ENCODE results near the gene RSPH4A.
A peak's percentile ranks its signal among the peaks of the same experiment; 100 is the strongest.
"Not testable (repeated sequence)": the region's sequence is repeated elsewhere in the genome, so short reads cannot be mapped to it uniquely, and the experiment has no call there.

RSPH4A gene

DNA sequence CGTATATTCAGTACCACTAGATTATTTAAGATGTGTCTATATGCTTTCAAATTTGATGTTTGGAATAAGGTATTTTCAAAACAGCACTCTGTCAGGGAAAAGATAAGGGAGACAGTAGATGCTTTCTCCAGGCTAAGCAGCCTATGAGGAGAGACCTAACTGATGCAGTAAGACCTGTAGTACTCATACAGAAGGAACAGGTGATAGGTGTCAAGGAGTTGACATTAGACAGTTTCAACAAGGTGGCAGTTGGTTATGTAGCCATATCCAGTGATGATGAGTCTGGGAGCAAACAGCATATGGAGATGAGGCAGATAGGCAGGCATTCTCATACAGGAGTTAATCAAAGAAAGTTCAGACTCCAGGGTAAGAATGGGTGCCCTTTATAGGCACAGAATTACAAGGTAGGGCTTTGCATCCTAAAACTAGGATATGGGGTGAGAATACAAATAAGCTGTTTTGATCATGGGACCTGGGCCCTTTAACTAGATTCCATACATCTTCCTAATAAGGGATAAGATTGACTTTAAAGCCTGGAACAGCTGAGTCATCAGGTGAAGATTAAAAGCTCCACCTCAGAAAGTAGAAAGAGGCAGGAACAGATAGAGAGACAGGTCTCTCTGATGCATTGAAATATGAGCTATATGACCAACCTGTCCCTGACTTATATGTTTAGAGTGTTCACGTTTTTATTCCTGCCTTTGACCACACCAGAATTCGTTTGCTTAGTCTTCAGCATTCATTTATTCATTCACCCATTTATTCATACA lies 7.9 kb downstream of the RSPH4A start:
- DNase-seq (ENCODE audit: insufficient read length, low spot score) (no peak), FAIRE-seq (no peak)

GRCh38 chr6:116625872-116626271 lies 9.6 kb downstream of the RSPH4A start:
- DNase-seq (ENCODE audit: insufficient read length, low spot score) (no peak), FAIRE-seq (no peak)

GRCh38 chr6:116629563-116629981 lies 13.3 kb downstream of the RSPH4A start:
- DNase-seq (ENCODE audit: insufficient read length, low spot score) (no peak), FAIRE-seq (no peak)

- FAIRE-seq, result peak; percentile 82
- no peak for DNase-seq (ENCODE audit: insufficient read length, low spot score)
These were observed 15.2 kb downstream of the RSPH4A start for GRCh38 chr6:116631379-116631990.

GRCh38 chr6:116633685-116634084 lies 17.4 kb downstream of the RSPH4A start:
- DNase-seq (ENCODE audit: insufficient read length, low spot score) (no peak), FAIRE-seq (peak; percentile 35)

DNA sequence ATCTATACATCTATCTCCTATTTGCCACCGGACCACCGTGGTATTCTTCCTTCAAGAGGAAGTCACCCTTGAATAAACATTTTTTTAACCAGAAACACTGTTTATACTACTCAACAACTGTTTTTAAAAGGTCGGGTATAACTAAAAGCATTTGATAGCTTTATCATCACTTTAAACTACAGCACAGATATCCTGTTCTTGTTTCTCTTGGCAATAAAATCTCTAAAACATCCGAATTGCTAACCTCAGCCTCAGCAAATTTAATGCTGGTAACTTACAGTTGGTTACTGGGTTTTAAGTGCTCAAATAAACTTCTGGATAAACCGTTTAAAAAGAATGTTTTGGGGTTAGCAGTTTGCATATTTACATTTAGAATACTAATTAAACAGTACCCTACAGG lies 31.9 kb downstream of the RSPH4A start:
- FAIRE-seq (no peak), DNase-seq (ENCODE audit: insufficient read length, low spot score) (no peak)

DNA sequence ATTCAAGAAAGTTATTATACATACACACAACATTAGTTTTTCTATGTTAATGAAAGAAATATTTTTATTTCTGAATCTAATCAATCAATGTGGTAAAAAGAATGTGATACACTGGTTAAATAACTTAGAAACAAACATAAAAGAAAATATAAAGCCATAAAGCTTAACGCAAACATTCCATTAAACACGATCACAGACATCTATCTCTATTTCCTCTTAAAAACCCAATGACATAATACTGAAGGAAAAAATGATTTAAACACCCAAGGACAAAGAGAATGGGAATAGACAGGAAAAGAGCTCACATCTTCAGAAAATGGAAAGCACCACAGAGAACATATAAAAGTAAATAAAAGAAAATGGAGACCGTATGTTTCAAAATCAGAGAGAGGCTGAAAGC lies 32.9 kb downstream of the RSPH4A start:
- FAIRE-seq (no peak), DNase-seq (ENCODE audit: insufficient read length, low spot score) (no peak)

DNA sequence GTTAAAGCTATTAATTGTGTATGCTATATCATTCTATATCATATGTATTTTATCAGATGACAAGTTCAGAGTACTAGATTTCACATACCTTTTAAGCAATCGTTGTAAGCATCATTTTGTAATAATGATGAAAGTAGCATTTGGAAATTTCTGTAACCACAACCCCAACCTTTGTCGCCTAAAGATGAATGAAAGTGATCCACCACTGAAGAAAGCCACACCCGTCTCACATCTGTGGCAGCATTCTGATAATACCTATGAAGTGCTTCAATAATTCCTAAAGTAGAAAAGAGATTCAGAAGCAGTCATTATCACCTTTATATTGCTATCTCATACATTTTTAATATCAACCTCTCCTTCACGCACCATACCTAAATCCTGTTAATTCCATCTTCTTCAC lies 35.6 kb downstream of the RSPH4A start:
- DNase-seq (ENCODE audit: insufficient read length, low spot score) (no peak), FAIRE-seq (no peak)

DNA sequence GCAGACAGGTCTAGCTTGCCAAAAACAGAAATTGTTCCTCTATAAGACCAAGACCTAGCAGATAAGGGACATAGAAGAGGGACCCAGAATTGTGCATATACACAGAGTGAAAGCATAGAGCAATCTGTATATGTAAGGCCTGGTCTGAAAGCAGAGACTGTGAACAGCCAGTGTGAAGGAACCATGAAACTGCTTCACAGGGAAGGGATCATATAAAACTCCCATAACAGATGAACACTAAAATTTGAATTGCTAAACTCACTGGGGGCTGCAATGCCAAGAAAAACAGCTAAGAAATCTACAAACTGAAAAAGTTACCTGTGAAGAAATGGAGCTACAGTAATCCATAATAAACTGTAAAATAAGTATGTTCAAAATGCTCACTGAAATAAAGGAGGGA lies 45.3 kb downstream of the RSPH4A start:
- DNase-seq (ENCODE audit: insufficient read length, low spot score), result no peak
- peak; percentile 65 for FAIRE-seq

GRCh38 chr6:116662202-116662601 lies 45.9 kb downstream of the RSPH4A start:
- FAIRE-seq (peak; percentile 57), DNase-seq (ENCODE audit: insufficient read length, low spot score) (no peak)

DNA sequence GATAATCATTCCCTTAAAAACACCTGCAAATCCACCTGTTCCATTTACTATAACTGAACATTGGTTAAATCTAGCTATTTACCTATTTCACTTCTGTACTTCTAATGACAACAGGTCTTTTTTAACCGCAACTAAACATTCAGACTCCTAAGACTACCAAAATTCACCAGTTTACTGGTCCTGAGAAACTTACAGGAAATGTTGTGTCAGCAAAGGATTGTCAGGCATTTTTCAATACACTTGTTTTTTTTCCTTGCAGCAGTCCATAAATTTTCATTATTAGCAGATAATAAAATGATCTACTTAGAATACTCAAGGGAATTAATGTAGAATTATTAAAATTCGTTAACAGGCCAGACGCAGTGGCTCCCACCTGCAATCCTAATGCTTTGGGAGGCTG lies 47.0 kb downstream of the RSPH4A start:
- DNase-seq (ENCODE audit: insufficient read length, low spot score), result no peak
- FAIRE-seq, result no peak

DNA sequence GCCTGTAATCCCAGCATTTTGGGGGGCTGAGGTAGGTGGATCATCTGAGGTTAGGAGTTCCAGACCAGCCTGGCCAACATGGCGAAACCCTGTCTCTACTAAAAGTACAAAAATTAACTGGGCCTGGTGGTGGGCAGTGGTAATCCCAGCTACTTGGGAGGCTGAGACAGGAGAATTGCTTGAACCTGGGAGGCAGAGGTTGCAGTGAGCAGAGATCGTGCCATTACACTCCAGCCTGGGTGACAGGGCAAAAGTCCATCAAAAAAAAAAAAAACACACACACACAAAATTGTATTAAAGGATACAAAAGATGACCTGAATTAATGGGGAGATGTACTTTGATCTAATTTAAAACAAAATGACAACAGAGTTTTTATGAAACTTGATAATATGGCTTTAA lies 47.9 kb downstream of the RSPH4A start:
- DNase-seq (ENCODE audit: insufficient read length, low spot score); FAIRE-seq: not testable (repeated sequence)

GRCh38 chr6:116665464-116665863 lies 49.2 kb downstream of the RSPH4A start:
- DNase-seq (ENCODE audit: insufficient read length, low spot score) (no peak), FAIRE-seq (no peak)

DNA sequence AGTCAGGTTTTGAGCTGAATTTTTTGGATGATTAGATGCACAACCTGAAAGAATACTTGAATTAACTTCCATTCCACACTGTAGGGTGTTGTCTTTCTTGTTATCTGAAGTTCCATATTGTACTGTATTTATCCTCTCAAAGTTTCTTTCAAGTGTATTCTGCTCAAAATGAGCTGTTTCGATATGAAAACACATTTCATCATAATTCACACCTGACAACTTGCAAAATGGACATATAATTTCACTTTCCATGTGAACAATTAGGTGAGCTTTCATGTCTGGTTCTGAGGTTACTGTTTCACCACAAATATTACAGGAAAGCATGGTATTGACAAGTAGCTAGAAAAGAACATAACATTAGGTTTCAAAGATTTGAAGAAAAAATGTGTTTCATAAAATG lies 50.6 kb downstream of the RSPH4A start:
- DNase-seq (ENCODE audit: insufficient read length, low spot score), result no peak
- FAIRE-seq, result peak; percentile 91

GRCh38 chr6:116667623-116668022 lies 51.3 kb downstream of the RSPH4A start:
- FAIRE-seq (peak; percentile 26), DNase-seq (ENCODE audit: insufficient read length, low spot score) (no peak)

- FAIRE-seq, result no peak
- no peak for DNase-seq (ENCODE audit: insufficient read length, low spot score)
These were observed 56.0 kb downstream of the RSPH4A start for GRCh38 chr6:116672306-116672705.

- DNase-seq (ENCODE audit: insufficient read length, low spot score), result no peak
- FAIRE-seq, result no peak
These were observed 59.7 kb downstream of the RSPH4A start for GRCh38 chr6:116676021-116676420.

DNA sequence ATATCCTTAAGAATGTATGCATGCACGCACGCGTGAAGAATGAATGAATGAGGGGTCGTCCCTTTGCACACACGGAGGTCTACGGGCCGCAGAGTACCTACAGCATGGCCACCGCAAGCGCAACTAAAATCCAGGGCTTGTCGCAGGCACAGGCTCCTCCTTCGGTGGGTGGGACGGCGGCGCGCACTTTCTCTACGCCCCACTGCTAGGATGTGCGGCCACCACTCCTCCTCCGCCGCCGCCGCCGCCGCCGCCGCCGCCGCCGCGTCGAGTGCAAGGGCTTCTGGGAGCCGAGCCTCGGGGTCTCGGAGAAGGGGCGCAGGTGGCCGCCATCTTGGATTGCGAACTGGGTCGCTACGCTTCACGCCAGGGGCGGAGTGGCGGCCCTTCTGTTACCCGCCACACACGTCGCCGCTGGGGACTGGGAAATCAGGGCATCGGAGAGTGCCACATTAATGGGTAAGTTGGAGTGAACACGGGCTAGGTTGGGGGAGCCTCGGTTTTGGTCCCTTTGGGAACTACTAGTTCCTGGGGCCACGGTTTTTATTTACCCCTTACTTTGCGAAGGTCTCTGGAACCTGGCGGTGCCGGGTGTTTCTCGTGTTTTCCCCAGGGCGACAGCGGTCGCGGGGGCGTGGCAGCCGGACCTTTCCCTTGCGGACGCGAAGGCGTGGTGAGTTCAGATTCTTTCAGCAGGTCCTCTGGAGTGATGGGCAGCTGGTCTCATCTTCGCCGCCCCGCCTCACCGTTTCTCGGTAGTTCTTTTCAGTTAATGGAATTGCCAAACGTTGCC lies 64.8 kb downstream of the RSPH4A start, which contains the start of gene KPNA5:
Gene KPNA5 (plus strand): TSS at position 332 of the 793 bp plus-strand sequence. CDS start 124 bp downstream, at position 456.
- peak; percentile 86 for FAIRE-seq
- DNase-seq (ENCODE audit: insufficient read length, low spot score), result peak; percentile 71

DNA sequence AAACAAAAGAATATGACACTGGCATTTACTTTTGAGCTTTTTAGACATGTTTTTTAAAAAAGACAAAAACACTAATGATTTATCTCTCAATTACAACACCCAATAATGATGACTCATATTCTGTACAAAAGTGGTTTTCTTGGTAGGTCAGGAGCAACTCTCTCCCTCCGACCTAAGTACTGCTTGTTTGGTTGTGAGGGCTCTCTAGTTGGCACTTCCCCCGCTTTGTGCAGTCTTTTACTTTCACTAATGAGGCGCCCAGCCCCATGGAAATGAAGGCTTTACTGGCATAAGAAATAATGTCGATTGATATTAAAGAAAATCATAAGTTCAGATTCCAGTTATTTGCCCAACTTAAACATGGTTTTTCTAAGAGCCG lies 66.0 kb downstream of the RSPH4A start:
- peak; percentile 92 for FAIRE-seq
- DNase-seq (ENCODE audit: insufficient read length, low spot score), result no peak
